SK-N-SH treated with all-trans-retinoic acid at 6 μM for 48 hours (cell line): ENCODE data around the gene CHID1.

Experiments
- BACH2 ChIP-seq: fragments of 250-450 bp; sonication (Bioruptor Pico); IDR thresholded peaks from 2 replicates; pipeline ENCODE4 v1.9.0; 2021; ENCODE audit warnings: mild to moderate bottlenecking, borderline replicate concordance
- ESRRG ChIP-seq: fragments of 250-450 bp; sonication (Bioruptor Pico); IDR thresholded peaks from 2 replicates; pipeline ENCODE4 v1.6.1; 2021; ENCODE audit warnings: mild to moderate bottlenecking
- RARB ChIP-seq: fragments of 250-450 bp; sonication (Bioruptor Pico); IDR thresholded peaks from 2 replicates; pipeline ENCODE4 v1.8.0; 2021; ENCODE audit warnings: mild to moderate bottlenecking, moderate library complexity
- TCF4 ChIP-seq: fragments of 250-450 bp; sonication (Bioruptor Pico); IDR thresholded peaks from 2 replicates; pipeline ENCODE4 v1.8.0; 2021; ENCODE audit warnings: mild to moderate bottlenecking, moderate library complexity, borderline replicate concordance
- ZC3H10 ChIP-seq: fragments of 250-450 bp; sonication (Bioruptor Pico); IDR thresholded peaks from 2 replicates; pipeline ENCODE4 v1.5.1; 2021; ENCODE audit warnings: mild to moderate bottlenecking, moderate library complexity
- ZFP30 ChIP-seq: fragments of 450-650 bp; formaldehyde crosslinking; IDR thresholded peaks from 2 replicates; pipeline ENCODE4 v1.5.0; 2022; ENCODE audit warnings: mild to moderate bottlenecking, moderate library complexity
- ZNF70 ChIP-seq: fragments of 450-650 bp; formaldehyde crosslinking; IDR thresholded peaks from 2 replicates; pipeline ENCODE4 v1.5.0; 2020; ENCODE audit warnings: mild to moderate bottlenecking, moderate library complexity
- TF ChIP-seq, protein P1 (sequence below): fragments of 250-450 bp; sonication (Bioruptor Pico); IDR thresholded peaks from 2 replicates; pipeline ENCODE4 v1.8.0; 2020; ENCODE audit warnings: mild to moderate bottlenecking, moderate library complexity, borderline replicate concordance
- TF ChIP-seq, protein P2 (sequence below): fragments of 250-450 bp; sonication (Bioruptor Pico); IDR thresholded peaks from 2 replicates; pipeline ENCODE4 v1.5.1; 2021; ENCODE audit warnings: mild to moderate bottlenecking, moderate library complexity
- TF ChIP-seq, protein P3 (sequence below): fragments of 250-450 bp; sonication (Bioruptor Pico); IDR thresholded peaks from 2 replicates; pipeline ENCODE4 v1.8.0; 2021; ENCODE audit warnings: low read depth, mild to moderate bottlenecking, moderate library complexity, borderline replicate concordance

DNA sequence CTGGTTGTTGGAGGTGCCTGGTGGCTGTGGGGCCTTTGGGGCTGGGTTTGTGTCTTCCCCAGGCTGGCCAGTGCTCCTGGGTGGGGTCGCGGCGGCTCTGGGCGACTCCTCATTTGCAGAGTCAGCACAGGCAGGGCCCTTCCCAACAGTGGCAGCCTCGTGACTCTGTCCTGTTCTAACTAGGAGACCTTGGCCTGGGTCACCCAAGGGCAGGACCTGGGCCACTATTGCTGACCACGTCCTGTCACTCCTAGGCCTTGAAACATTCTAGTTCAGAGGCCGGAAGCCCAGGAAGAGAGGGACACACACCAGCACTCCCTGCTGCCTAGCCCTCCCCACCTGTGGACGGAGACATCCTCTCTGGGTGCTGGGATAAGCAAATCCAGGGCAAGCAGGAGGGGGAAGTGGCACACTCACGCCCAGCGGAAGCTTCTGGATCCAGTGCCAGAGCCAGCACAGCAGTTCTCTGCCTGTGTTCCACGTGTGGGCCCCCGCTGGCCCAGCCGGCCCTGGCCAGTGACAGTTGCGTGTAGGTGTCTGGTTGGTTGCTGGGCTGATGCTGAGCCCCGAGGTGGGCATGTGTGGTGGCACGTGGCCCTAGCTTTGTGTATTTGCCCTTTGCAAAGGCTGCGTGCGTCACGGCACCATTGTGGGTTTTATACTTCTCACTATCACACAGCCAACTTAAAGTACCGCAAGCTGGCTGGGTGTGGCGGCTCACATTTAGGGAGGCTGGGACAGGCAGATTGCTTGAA, 4.3 kb upstream of the CHID1 start:
- TF ChIP-seq, protein P1, sequence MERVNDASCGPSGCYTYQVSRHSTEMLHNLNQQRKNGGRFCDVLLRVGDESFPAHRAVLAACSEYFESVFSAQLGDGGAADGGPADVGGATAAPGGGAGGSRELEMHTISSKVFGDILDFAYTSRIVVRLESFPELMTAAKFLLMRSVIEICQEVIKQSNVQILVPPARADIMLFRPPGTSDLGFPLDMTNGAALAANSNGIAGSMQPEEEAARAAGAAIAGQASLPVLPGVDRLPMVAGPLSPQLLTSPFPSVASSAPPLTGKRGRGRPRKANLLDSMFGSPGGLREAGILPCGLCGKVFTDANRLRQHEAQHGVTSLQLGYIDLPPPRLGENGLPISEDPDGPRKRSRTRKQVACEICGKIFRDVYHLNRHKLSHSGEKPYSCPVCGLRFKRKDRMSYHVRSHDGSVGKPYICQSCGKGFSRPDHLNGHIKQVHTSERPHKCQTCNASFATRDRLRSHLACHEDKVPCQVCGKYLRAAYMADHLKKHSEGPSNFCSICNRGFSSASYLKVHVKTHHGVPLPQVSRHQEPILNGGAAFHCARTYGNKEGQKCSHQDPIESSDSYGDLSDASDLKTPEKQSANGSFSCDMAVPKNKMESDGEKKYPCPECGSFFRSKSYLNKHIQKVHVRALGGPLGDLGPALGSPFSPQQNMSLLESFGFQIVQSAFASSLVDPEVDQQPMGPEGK (CRISPR knock-in tag), result no peak
- TF ChIP-seq ZFP30 (no peak), BACH2 (no peak), TCF4 (CRISPR knock-in tag) (no peak), ZNF70 (CRISPR knock-in tag) (no peak), ZC3H10 (no peak), RARB (no peak), ESRRG (no peak)
- TF ChIP-seq, protein P2, sequence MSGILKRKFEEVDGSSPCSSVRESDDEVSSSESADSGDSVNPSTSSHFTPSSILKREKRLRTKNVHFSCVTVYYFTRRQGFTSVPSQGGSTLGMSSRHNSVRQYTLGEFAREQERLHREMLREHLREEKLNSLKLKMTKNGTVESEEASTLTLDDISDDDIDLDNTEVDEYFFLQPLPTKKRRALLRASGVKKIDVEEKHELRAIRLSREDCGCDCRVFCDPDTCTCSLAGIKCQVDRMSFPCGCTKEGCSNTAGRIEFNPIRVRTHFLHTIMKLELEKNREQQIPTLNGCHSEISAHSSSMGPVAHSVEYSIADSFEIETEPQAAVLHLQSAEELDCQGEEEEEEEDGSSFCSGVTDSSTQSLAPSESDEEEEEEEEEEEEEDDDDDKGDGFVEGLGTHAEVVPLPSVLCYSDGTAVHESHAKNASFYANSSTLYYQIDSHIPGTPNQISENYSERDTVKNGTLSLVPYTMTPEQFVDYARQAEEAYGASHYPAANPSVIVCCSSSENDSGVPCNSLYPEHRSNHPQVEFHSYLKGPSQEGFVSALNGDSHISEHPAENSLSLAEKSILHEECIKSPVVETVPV (CRISPR knock-in tag), result no peak
- TF ChIP-seq, protein P3, sequence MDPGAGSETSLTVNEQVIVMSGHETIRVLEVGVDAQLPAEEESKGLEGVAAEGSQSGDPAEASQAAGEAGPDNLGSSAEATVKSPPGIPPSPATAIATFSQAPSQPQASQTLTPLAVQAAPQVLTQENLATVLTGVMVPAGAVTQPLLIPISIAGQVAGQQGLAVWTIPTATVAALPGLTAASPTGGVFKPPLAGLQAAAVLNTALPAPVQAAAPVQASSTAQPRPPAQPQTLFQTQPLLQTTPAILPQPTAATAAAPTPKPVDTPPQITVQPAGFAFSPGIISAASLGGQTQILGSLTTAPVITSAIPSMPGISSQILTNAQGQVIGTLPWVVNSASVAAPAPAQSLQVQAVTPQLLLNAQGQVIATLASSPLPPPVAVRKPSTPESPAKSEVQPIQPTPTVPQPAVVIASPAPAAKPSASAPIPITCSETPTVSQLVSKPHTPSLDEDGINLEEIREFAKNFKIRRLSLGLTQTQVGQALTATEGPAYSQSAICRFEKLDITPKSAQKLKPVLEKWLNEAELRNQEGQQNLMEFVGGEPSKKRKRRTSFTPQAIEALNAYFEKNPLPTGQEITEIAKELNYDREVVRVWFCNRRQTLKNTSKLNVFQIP (CRISPR knock-in tag), result no peak
